ENCODE data around the gene CHRM5.

DNA sequence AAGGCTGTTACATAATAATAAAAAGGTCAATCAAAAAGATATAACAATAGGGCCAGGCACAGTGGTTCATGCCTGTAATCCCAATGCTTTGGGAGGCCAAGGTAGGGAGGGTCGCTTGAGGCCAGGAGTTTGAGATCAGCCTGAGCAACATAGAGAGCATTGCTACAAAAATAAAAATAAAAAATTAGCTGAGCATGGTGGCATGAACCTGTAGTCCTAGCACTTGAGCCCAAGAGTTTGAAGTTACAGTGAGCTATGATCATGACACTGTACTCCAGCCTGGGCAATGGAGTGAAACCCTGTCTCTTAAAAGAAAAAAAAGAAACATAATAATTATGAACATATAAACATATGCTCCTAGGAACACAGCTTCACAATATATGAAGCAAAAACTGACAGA is 41.4 kb downstream of the CHRM5 start:
- TF ChIP-seq CTCF (IDR thresholded peaks at IDR 0.05; ENCODE audit: control extremely low read depth in 1 of 3, insufficient read depth in 1 of 3, low read depth in 1 of 3, low read length in 3 of 3) (no peak), POLR2AphosphoS5 (IDR thresholded peaks at IDR 0.05; ENCODE audit: low read depth, low read length) (no peak), CHD2 (IDR thresholded peaks at IDR 0.05; ENCODE audit: low read length) (no peak), GABPA (IDR thresholded peaks at IDR 0.05; ENCODE audit: borderline replicate concordance, insufficient read depth, low read length) (no peak), FOSL1 (IDR thresholded peaks at IDR 0.05; ENCODE audit: insufficient read depth, low read depth, low read length) (no peak), TAF1 (IDR thresholded peaks at IDR 0.05; ENCODE audit: low read depth, low read length) (no peak), RXRA (IDR thresholded peaks at IDR 0.05; ENCODE audit: insufficient read depth, low read depth, low read length) (no peak)
